ENCODE data around the gene GABBR2.
A peak's percentile ranks its signal among the peaks of the same experiment; 100 is the strongest.
"Not testable (repeated sequence)": the region's sequence is repeated elsewhere in the genome, so short reads cannot be mapped to it uniquely, and the experiment has no call there.

GABBR2 gene

DNA sequence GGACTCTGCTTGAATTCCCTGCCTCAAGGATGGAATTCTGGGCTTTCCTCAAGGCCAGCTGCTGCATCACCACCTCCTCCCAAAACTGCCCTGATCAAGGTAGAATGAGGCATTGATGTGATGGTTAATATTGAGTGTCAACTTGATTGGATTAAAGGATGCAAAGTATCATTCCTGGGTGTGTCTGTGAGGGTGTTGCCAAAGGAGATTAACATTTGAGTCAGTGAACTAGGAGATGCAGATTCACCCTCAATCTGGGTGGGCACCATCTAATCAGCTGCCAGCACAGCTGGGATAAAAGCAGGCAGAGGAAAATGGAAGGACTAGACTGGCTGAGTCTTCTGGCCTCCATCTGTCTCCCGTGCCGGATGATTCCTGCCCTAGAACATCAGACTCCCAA is 23.9 kb downstream of the GABBR2 start:
- DNase-seq: not testable (repeated sequence)

DNA sequence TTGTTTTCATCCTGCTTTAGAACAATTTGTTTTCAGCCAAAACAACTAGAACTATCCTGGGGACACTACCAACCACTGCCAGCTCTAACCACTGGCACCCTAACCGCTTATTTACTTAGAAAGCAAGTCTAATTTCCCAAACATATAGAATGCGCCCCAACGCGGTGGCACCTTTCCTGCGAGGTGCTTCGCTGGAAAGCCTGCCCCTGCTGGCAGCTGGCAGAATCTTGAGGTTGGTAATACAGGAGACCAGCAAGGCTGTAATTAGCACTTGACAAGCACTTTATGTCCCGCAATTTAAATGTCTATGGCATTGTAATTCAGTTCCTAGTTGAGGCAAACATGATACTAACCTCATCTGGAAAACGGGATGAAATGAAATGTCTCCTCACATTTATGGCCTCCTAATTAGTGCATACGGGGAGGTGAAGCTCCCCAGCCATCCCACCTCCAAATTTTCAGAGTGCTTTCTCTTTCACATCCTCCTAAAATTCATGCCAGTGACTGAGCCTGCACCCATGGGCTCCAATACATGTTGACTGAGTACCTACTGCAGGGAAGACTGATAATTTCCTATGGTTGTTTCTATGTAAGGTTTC is 30.4 kb downstream of the GABBR2 start:
- DNase-seq: no peak

DNA sequence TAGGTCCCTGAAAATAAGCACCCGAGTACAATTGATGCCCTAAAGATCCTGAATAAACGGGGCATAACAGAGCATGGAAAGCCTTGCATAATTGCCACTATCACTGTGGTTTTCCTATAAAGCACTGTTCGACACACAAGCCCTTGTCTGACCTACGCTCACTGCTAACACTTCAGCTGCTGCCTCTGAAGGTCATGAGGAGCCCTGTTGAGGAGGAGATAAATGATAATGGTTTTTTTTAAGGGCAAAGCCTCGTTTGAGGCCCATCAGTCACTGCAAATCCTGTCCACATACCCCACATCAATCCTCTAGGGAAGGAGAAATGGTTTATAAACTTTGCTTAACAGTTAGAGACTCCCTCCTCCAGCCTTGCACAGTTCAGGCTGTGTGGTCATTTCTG is 35.1 kb downstream of the GABBR2 start:
- no peak for DNase-seq

GRCh38 chr9:98667005-98667640 is 41.6 kb downstream of the GABBR2 start:
- no peak for DNase-seq

- DNase-seq: no peak
Observed at GRCh38 chr9:98665501-98665900, 43.2 kb downstream of the GABBR2 start.

DNA sequence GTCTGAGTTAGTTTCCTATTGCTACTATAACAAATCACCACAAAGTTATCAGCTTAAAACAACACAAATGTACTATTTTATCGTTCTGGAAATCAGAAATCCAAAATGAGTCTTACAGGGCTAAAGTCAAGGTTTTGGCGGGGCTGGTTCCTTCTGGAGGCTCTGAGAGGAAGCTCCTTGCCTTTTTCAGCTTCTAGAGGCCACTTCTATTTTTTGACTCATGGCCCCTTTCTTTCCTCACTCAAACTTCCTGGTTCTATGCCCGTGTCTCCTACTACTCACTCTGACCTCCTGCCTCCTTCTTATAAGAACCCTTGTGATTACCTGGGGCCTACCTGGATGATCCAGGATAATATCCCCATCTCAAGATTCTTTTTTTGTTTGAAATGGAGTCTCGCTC is 48.2 kb downstream of the GABBR2 start:
- DNase-seq: no peak

DNA sequence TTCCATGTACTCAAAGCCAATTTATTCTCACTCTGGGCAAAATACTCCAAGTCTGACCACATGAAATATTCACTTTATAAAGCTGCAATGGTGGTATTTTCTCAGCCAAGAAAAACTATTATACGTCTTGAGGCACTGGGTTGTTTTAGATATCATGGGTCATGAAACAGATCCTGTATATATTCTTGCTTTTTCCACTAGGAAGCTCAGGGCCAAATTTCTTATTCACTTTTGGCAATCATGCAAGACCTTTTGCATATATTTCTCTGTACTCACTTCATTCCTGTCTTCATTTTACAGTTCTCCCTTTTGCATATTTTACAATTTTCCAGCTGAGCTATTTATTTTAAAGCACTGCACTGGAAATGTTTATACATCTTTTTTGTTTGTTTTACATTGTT is 49.8 kb downstream of the GABBR2 start:
- DNase-seq: no peak

DNA sequence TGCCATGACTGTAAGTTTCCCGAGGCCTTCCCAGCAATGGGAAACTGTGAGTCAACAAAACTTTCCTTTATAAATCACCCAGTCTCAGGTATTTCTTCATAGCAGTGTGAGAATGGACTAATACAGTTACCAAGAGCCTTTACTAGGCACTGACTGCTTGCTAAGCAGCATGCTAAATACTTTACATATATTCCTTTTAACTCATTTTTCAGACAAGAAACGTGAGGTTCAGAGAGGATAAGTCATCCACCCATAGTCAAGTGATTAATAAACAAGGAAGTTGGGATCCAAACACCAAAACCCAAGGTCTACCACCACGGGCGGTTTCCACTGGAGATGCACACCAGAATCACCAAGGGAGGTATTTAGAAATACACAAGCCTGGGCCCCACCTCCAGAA is 50.8 kb downstream of the GABBR2 start:
- no peak for DNase-seq

DNA sequence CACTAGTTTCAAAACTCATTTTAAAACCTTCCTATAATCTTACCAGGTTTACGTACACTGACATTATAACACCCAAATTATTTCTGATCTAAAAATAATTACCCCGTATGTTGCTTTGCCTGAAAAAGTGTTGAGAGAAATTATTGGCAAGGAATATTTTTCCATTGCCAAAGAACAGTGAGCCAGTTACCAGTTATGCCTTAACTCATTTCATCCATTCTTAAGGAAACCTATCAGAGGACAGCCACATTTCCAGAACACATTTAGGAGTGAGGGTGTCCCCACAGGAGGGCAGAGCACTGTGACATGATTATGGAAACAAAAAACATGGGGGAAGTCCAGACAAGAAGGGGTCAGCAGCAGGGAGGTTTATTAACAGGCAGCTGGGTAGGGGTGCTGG is 52.2 kb downstream of the GABBR2 start:
- DNase-seq: no peak

DNA sequence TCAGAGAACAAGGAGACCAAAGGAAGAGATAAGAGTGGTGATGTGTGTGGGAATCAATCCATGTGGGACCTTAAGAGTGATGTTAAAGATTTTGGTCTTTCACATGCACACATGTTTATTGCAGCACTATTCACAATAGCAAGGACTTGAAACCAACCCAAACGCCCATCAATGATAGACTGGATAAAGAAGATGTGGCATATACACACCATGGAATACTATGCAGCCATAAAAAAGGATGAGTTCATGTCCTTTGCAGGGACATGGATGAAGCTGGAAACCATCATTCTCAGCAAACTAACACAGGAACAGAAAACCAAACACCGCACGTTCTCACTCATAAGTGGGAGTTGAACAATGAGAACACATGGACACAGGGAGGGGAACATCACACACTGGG is 53.3 kb downstream of the GABBR2 start:
- not testable (repeated sequence) for DNase-seq

DNA sequence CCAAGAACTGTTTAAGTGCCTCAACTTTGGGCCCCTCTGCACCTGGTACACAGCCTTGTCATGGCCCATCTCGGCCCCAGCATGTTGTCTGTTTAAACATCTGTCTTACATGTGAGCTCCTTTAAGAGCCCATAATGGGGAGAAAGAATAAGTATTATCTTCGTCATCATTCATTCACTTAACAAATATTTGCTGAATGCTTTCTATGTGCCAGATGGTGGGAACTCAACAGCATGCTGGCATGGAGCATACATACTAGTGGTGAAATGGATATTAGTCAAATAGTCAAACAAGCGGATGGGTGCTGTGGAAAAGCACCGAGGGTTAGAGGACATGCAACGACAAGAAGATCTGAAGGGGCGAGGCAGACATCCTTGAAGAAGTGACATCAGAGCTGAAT is 54.5 kb downstream of the GABBR2 start:
- DNase-seq: peak; percentile 76

DNA sequence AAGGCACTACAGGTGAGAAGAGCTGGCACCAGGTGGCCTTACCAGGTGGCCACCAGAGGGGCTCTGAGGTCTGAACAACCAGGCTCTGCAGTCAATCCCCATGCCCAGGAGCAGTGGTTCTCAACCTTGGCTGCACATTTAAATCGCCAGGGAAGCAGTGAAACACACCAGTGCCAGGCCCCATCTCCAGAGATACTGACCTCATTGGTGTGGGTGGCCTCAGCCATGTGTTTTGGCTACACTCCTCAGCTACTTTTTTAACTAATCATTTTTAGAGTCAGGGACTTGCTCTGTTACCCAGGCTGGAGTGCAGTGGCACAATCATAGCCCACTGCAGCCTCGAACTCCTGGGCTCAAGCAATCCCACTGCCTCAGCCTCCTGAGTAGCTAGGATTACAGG is 56.0 kb downstream of the GABBR2 start:
- DNase-seq: no peak

- DNase-seq: no peak
Observed at GRCh38 chr9:98652302-98652701, 56.4 kb downstream of the GABBR2 start.

DNA sequence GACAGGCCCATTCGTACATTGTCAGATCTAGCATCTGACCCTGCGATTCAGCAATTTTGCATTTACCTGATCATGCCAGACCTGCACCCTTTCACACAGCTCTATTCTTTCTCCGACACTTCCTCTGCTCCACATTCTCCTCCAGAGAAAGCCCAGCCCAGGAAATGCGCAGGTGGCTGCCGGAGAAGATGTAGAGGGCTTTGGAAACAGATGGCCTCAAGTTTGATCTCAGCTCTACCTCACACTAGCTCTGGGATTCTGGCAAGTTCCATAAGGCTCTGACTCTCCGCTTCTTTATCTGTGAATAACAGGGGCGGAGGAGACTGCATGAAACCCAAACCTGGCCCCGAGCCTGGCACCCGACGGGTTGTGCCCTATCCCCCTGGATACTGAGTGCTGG is 61.5 kb downstream of the GABBR2 start:
- DNase-seq: no peak

- no peak for DNase-seq
Observed at GRCh38 chr9:98644011-98644410, 64.7 kb downstream of the GABBR2 start.

GRCh38 chr9:98642661-98643312 is 65.9 kb downstream of the GABBR2 start:
- DNase-seq: no peak

- DNase-seq: no peak
Observed at GRCh38 chr9:98641695-98642094, 67.0 kb downstream of the GABBR2 start.

DNA sequence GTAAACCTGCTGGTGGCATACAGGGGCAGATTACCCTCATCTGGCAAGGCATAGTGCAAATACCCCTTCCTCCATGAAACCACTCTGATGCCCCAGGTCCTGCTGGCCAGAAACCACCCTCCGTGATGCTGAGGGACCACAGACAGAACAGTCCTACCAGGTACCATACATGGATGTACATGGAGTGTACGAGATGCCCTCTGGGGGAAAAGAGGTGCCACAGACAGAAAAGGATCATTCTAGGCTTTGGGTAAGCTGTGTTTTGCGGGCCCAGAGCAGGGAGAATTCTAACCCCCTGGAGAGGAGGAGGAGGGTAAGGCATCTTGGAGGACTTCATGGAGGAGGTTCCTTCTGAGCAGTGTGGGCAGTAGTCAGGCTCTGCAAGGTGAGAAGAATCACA is 68.3 kb downstream of the GABBR2 start:
- DNase-seq: no peak

GRCh38 chr9:98639133-98639532 is 69.6 kb downstream of the GABBR2 start:
- no peak for DNase-seq

- DNase-seq: no peak
Observed at GRCh38 chr9:98637381-98637780, 71.4 kb downstream of the GABBR2 start.

DNA sequence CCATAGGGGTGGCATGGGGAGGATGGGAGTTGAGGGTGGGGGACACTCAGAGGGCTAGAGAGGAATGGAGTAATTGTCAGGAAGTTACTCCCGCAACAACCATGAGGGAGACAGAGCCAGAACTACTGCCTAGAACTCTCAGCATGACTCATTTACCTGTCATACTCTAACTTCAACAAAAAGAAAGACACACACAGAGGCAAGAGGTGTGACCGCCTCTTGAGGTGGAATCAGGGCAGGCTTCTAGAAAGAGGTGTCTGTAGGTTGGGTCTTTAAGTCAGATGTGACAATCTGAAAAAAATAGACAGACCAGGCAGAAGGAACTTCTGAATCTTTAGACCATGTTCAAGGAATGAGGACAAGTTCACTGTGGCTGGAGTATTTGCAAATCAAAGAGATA is 73.4 kb downstream of the GABBR2 start:
- no peak for DNase-seq

- DNase-seq: no peak
Observed at GRCh38 chr9:98634685-98635336, 73.9 kb downstream of the GABBR2 start.

DNA sequence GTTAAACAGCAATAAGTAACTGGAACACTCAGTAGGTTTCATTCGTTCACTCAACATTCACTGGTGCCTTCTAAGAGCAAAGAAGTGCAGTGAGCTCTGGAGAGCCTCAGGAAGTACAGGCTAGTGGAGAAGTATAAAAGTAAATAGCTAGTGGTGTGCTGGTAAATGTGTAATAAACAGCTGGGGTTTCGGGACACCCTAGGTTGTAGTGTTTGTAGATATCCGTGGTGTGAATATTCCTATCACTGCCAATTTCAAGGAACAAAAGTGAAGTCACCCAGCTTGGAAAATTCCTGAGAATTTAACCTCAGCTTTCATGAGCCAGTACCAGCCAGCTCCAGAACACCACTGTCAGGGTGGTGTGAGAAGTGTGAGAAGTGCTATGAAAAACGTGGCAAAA is 75.9 kb downstream of the GABBR2 start:
- no peak for DNase-seq

- no peak for DNase-seq
Observed at GRCh38 chr9:98627296-98627695, 81.4 kb downstream of the GABBR2 start.

Measured in DMS153 (cell line).